CD4-positive, alpha-beta T cell treated with Interleukin-4 for 1 hour (primary cell): ENCODE measurements around the gene ALDH1A3.

ENCODE experiments used
- DNase-seq, 2 donors: peaks; one replicate each; pipeline ENCODE4 v3.0.0-alpha.2; 2020 to 2022

Gene ALDH1A3

GRCh38 chr15:100885116-100885515, 5.5 kb downstream of the ALDH1A3 start:
- no peak for DNase-seq

GRCh38 chr15:100885811-100886210, 6.2 kb downstream of the ALDH1A3 start:
- no peak for DNase-seq

GRCh38 chr15:100887211-100887913, 7.7 kb downstream of the ALDH1A3 start:
- no peak for DNase-seq

- no peak for DNase-seq
Measured at GRCh38 chr15:100889385-100890050, 9.9 kb downstream of the ALDH1A3 start.

GRCh38 chr15:100890051-100890720, 10.6 kb downstream of the ALDH1A3 start:
- no peak for DNase-seq

GRCh38 chr15:100890850-100891249, 11.2 kb downstream of the ALDH1A3 start:
- no peak for DNase-seq

GRCh38 chr15:100891307-100892012, 11.8 kb downstream of the ALDH1A3 start:
- DNase-seq, result no peak

GRCh38 chr15:100892013-100892355, 12.4 kb downstream of the ALDH1A3 start:
- no peak for DNase-seq

GRCh38 chr15:100893261-100893963, 13.8 kb downstream of the ALDH1A3 start:
- no peak for DNase-seq

GRCh38 chr15:100893964-100894295, 14.3 kb downstream of the ALDH1A3 start:
- no peak for DNase-seq

- DNase-seq, result no peak
Measured at GRCh38 chr15:100895721-100896120, 16.1 kb downstream of the ALDH1A3 start.

GRCh38 chr15:100897221-100898151, 17.9 kb downstream of the ALDH1A3 start:
- DNase-seq, result no peak

- no peak for DNase-seq
Measured at GRCh38 chr15:100898152-100898490, 18.5 kb downstream of the ALDH1A3 start.

GRCh38 chr15:100898661-100899462, 19.2 kb downstream of the ALDH1A3 start:
- DNase-seq, result no peak

GRCh38 chr15:100899601-100900000, 20.0 kb downstream of the ALDH1A3 start:
- DNase-seq, result no peak

GRCh38 chr15:100900136-100900794, 20.6 kb downstream of the ALDH1A3 start:
- no peak for DNase-seq

GRCh38 chr15:100900795-100901169, 21.2 kb downstream of the ALDH1A3 start:
- DNase-seq, result no peak

- DNase-seq, result no peak
Measured at GRCh38 chr15:100901296-100901695, 21.7 kb downstream of the ALDH1A3 start.

GRCh38 chr15:100901702-100902435, 22.2 kb downstream of the ALDH1A3 start:
- DNase-seq, result no peak
